NCI-H748 (cell line): ENCODE results near the gene STEEP1.

Source experiments
- DNase-seq: peaks from one replicate; lab custom pipeline; 2025; ENCODE audit not compliant: unreplicated experiment; lab: John Stamatoyannopoulos, UW

Gene STEEP1

DNA sequence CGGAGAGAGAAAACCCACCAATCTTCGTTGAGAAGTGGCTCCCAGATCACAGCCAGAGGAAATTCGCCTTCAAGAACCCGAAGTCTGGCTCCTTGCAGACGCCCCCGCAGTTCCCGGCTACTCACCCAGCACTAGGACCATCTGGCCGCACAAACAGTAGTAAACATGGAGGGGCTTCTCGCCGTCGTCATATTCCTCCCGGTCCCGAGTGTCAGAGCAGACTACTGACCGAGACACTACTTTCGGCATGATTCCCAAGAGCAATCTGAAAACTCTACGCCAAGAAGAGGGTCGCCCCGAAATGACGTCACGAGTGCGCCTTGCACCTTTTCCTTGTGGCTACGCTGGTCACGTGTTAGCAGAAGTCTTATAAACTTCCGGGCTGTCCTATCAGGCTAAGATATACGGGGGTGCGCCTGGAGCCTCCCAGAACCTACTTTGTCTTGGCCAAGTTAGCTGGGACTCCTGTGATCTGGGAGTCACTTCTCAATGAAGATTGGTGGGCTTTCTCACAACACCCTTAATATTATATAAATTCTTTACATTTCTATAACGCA, at the start of gene STEEP1:
STEEP1 (minus strand) TSS at position 303 of the 557 bp plus-strand sequence; CDS start at position 249, 54 bp downstream.
- DNase-seq, result peak; percentile 98

DNA sequence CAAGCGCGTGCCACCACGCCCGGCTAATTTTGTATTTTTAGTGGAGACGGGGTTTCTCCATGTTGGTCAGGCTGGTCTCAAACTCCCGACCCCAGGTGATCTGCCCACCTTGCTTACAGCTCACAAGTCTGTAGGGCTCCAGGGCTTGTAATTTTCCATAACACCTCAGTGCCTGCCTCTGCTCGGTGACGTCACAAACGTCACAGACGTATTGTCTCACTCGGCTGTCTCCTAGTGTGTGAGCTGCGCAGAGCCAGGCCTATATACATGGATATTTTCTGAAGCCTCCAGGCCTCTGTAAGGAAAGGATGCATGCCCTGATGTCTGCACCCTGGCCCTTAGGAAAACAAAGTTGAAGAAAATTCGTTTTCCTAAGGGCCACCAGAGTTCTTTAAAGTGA, 49.6 kb upstream of the STEEP1 start:
- no peak for DNase-seq

DNA sequence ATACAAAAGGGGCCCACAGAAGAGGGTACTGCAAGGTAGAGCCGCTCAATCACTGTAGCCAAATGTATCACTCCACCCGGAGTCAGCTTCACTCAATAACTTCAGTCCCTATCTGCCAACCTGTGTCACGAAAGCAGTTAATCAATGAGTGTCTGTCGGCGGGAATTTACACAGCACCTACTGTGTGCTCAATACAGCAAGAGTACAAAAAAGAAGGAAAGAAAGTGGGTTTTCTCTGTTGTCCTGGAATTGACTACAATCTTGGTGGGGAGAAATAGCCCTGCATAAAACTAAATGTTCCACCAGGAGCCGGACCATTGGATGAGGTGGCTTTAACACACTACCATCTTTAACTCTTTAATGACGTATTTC, 41.8 kb upstream of the STEEP1 start:
- DNase-seq, result no peak

- DNase-seq, result peak; percentile 98
These were observed 41.2 kb upstream of the STEEP1 start, which contains the start of gene NKRF for GRCh38 chrX:119606280-119607017. TSS of gene NKRF (minus strand) at chrX:119606424.

DNA sequence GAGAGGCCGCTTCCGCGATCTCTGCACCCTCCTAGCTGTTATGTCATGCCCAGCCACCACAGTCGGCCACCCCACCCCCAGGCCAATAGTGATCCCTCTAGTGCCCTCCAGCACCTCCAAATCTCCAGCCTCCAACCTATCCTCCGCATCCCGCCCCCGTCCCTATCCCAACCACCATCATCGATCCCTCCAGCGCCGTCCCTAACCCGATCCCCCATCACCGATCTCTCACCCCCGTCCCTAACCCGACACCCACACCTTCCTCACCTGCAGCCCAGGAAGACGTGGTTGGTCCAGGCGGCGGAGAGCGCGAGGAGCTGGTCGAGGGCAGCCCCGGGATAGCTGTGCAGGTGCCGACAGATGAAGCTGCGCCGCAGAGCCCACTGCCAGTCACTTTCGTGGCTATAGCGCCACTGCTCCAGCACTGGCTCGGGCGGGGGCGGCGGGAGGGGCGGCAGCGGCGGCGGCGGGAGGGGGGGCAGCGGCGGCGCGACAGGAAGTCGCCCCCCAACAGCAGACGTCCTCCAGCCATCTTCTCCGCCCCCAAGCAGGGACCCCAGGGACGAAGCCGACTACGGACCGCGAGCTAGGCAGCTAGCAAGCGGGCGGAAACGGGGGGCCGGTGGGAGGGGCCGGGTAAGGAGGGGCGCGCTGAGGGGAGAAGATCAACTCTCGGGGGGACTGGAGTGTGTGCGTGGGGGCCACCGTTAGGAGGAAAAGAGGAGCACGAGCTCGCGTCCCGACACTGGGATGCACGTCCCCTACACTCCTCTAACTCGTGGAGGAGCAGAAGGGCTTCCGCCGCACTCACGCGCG, 40.5 kb upstream of the STEEP1 start:
- DNase-seq, result peak; percentile 69

GRCh38 chrX:119604766-119605463, 39.7 kb upstream of the STEEP1 start:
- peak; percentile 57 for DNase-seq

- DNase-seq, result no peak
These were observed 37.6 kb upstream of the STEEP1 start for GRCh38 chrX:119602701-119603255.

DNA sequence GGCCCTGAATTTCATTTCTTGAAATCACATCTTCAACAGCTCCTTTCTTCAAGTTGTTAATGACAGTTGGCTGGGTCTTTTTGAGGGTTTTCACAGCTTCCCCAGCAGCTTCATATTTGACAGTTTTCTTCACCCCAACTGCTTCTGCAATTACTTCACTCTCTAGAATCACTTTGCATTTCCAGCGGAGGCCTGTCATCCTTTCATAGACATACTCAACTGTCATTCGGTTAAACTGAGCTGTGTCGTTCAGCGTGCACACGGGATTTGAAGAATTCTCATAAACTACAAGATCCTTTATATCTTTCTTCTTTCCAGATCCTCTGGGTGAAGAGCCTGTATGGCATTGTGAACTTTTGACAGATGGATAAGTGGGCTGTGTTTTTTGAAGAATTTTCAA, 24.6 kb upstream of the STEEP1 start:
- no peak for DNase-seq

- DNase-seq, result no peak
These were observed 18.3 kb upstream of the STEEP1 start for GRCh38 chrX:119583431-119584059.

- no peak for DNase-seq
These were observed 14.2 kb upstream of the STEEP1 start for GRCh38 chrX:119579414-119579813.

DNA sequence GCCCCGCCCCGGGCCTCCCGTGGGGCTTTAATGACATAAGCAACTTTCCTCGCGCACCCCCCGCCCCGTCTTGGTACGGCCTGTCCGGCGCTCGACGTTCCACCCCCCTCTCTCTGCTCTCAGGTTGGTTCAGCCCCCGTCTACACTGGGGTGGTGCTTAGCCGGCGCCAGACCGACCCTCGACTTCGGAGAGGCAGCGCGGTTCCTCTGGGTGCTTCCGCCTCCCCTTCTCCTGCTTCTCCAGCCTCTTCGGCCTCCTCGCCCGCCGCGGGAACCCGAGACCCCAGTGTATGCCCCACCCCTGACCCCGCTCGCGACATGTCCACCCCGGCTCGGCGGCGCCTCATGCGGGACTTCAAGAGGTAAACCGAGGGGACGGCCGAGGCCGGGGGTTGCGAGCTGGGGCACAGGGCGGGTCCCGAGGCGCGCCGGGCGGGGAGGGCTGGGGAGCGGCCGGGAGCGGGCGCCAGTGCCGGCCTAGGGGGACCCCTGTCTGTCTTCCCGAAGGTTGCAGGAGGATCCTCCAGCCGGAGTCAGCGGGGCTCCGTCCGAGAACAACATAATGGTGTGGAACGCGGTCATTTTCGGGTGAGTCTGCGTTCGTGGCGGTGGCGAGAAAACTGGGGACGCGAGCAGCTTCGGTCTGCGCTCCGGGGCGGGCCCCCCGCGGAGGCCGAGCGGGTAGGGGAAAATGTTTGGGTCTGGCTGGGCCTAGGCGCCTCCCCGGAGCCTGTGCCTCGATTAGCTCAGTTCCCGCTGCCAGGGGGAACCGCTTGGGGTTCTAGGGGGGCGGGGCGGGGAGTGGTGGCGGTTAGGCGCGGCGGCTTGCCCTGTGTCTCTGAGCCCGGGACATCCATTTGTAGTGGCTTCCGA, 9.4 kb upstream of the STEEP1 start, which contains the start of gene UBE2A:
UBE2A (plus strand) TSS at position 170 of the 873 bp plus-strand sequence; CDS start at position 319, 149 bp downstream.
- DNase-seq, result peak; percentile 96

GRCh38 chrX:119573840-119574393, 8.7 kb upstream of the STEEP1 start:
- peak; percentile 60 for DNase-seq

GRCh38 chrX:119573222-119573621, 8.0 kb upstream of the STEEP1 start:
- DNase-seq, result no peak

- DNase-seq, result no peak
These were observed 5.2 kb upstream of the STEEP1 start for GRCh38 chrX:119570351-119570835.

DNA sequence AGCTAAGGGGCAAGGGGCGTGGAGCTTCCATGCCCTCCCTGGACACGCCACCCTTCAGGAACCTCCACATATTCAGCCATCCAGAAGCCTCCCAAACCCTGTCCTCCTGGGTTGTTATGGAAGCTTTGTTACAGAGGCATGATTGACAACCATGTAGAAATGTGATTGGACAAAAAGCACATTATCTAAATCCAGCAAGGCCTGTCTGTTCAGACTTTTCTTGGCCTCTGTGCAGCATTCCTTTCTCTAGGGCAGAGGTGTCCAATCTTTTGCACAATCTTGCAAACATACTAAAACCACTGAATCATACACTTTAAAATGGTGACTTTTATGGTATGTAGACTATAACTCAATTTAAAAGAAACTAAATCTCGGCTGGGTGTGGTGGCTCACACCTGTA, 12.7 kb downstream of the STEEP1 start:
- no peak for DNase-seq

DNA sequence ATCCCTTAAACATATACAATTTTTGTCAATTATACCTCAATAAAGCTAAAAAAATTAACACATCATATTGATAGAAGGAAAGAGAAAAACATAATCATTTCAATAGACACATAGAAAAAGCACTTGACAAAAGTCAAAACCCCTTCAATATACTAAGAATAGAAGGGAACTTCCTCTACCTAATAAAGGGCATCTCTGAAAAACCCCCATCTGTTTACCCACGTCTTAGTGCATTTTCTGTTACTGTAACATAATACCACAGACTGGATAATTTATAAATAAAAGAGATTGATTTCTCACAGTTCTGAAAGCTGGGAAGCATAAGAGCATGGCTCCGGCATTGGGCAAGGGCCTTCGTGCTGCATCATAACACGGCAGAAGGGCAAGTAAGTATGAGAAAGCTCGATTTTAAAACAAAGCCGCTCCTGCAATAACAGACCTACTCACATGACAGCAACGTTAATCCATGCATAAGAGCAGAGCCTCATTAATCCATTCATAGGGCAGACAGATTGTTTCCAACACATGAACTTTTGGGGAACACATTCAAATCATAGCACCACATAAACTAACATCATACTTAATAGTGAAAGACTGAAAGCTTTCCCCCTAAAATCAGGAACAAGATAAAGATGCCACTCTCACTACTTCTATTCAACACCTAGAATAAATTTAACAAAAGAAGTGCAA, 15.7 kb downstream of the STEEP1 start:
- no peak for DNase-seq

DNA sequence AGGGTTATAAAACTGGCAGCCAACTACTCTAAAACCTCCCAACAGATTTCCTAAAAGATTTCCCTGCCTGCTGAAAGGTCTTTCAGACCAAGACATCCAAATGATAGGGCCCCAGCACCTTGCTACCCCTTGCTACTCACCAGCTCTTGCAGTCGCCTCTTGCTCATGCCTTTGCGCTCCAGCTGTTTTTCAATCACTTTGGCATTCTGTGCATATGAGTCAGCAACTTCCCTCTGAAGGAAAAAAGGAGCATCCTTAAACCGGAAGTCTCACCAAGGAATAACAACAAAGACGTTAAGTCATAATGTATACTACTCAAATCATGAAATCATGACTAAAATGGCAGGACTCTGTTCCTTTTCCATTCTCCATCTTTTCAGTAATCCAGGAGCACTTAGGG, 24.0 kb downstream of the STEEP1 start:
- no peak for DNase-seq

DNA sequence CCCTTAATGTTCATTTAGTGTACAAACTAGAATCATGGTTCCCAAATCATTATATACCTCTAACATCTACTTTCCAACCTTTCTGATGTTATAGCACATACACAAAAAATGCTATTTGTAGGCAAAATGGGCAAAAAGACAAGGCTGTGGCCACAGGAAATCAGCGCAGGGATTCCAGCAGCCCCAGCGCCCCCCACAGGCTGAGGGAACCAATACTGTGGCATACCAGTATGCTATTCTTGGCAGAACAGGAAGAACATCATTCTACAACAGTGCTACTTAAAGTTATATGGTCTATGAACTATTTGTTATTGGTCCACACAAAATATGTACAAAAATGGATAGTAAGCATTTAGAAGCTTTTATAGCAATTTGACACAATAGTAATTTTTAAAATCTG, 25.3 kb downstream of the STEEP1 start:
- no peak for DNase-seq
